Liver (tissue), 9 donors: Measurements from ENCODE around the gene WASL. TPM values are rescaled to one million over a fixed set of nuclear protein-coding genes. Genes with fewer than 3 reads are reported as not detected.

ENCODE experiments used
- DNase-seq: peaks from one replicate; pipeline ENCODE4 v3.0.0-alpha.2; 2017; ENCODE audit warnings: low spot score
- H3K27ac ChIP-seq, 2 donors: one replicate each; pipeline ENCODE4 v1.7.0; 2013; ENCODE audit warnings: inconsistent platforms in 2 of 2, low read length in 2 of 2, control low read depth in 1 of 2, low read depth in 1 of 2, mild to moderate bottlenecking in 1 of 2
- H3K27me3 ChIP-seq, 4 donors: one replicate each; pipeline versions ENCODE4 v1.6.1 to v1.7.0; 2013; ENCODE audit warnings: low read length in 3 of 4, inconsistent platforms in 1 of 4, mild to moderate bottlenecking in 1 of 4, moderate library complexity in 1 of 4; ENCODE audit not compliant: control insufficient read depth in 4 of 4, insufficient read depth in 4 of 4
- H3K36me3 ChIP-seq, 4 donors: one replicate each; pipeline versions ENCODE4 v1.6.1 to v1.7.0; 2013; ENCODE audit warnings: low read length in 3 of 4, mild to moderate bottlenecking in 3 of 4, low read depth in 1 of 4, moderate library complexity in 1 of 4; ENCODE audit not compliant: control insufficient read depth in 4 of 4, insufficient read depth in 3 of 4
- H3K4me1 ChIP-seq, 4 donors: one replicate each; pipeline versions ENCODE4 v1.6.1 to v1.7.0; 2013; ENCODE audit warnings: low read length in 3 of 4, mild to moderate bottlenecking in 3 of 4, moderate library complexity in 1 of 4; ENCODE audit not compliant: control insufficient read depth in 4 of 4, insufficient read depth in 4 of 4
- H3K4me3 ChIP-seq, 3 donors: one replicate each; pipeline versions ENCODE4 v1.6.1 to v1.7.0; 2013; ENCODE audit warnings: low read length in 3 of 3, control low read depth in 1 of 3, low read depth in 1 of 3, mild to moderate bottlenecking in 1 of 3
- H3K9ac ChIP-seq, 2 donors: one replicate each; pipeline ENCODE4 v1.7.0; 2013; ENCODE audit warnings: low read length in 2 of 2, mild to moderate bottlenecking in 2 of 2, moderate library complexity in 2 of 2, control low read depth in 1 of 2, low read depth in 1 of 2
- H3K9me3 ChIP-seq, 4 donors: one replicate each; pipeline versions ENCODE4 v1.6.1 to v1.7.0; 2013; ENCODE audit warnings: low read length in 3 of 4; ENCODE audit not compliant: control insufficient read depth in 4 of 4
- ATF3 ChIP-seq: IDR thresholded peaks from 2 replicates; pipeline ENCODE4 v1.6.1; 2016; ENCODE audit warnings: antibody characterized with exemption
- CTCF ChIP-seq: fragments of 150-350 bp; IDR thresholded peaks from 2 replicates; pipeline ENCODE4 v1.5.1; 2017; ENCODE audit warnings: improper control_type of control experiment, low read depth, low read length; ENCODE audit not compliant: missing input control
- FOXA1 ChIP-seq: IDR thresholded peaks from 2 replicates; pipeline ENCODE4 v1.6.1; 2016; ENCODE audit warnings: antibody characterized with exemption
- GABPA ChIP-seq, 2 donors: IDR thresholded peaks in 1 of 2; conservative IDR thresholded peaks in 1 of 2; 2 replicates each; pipeline ENCODE4 v1.6.1; 2016; ENCODE audit warnings: antibody characterized with exemption in 2 of 2, mild to moderate bottlenecking in 1 of 2, moderate library complexity in 1 of 2
- HNF4A ChIP-seq, 2 donors: conservative IDR thresholded peaks; 2 replicates each; pipeline ENCODE4 v1.6.1; 2016; ENCODE audit warnings: antibody characterized with exemption in 2 of 2, mild to moderate bottlenecking in 2 of 2
- HNF4G ChIP-seq: IDR thresholded peaks from 2 replicates; pipeline ENCODE4 v1.6.1; 2016; ENCODE audit warnings: antibody characterized with exemption
- JUND ChIP-seq, 2 donors: IDR thresholded peaks; 2 replicates each; pipeline ENCODE4 v1.6.1; 2016; ENCODE audit warnings: antibody characterized with exemption in 2 of 2
- NR2F2 ChIP-seq: IDR thresholded peaks from 2 replicates; pipeline ENCODE4 v1.6.1; 2016; ENCODE audit warnings: antibody characterized with exemption
- RAD21 ChIP-seq, 2 donors: IDR thresholded peaks; 2 replicates each; pipeline ENCODE4 v1.6.1; 2016; ENCODE audit warnings: antibody characterized with exemption in 2 of 2, mild to moderate bottlenecking in 2 of 2
- REST ChIP-seq: IDR thresholded peaks from 2 replicates; pipeline ENCODE4 v1.6.1; 2016; ENCODE audit warnings: antibody characterized with exemption, mild to moderate bottlenecking
- RXRA ChIP-seq, 2 donors: IDR thresholded peaks; 2 replicates each; pipeline ENCODE4 v1.6.1; 2017 to 2018; ENCODE audit warnings: antibody characterized with exemption in 2 of 2, mild to moderate bottlenecking in 1 of 2
- YY1 ChIP-seq: IDR thresholded peaks from 2 replicates; pipeline ENCODE4 v1.6.1; 2016; ENCODE audit warnings: antibody characterized with exemption, mild to moderate bottlenecking
- ZBTB33 ChIP-seq: IDR thresholded peaks from 2 replicates; pipeline ENCODE4 v1.6.1; 2016; ENCODE audit warnings: antibody characterized with exemption
- WGBS: extraction: QIAGEN DNeasy Blood & Tissue Kit; methylation state at CpG from one replicate; pipeline ENCODE4 v1.1.7; 2013; 5-methylcytosine and 5-hydroxymethylcytosine counted together
- polyA plus RNA-seq, 2 donors: library from polyadenylated mRNA; stranded (reverse) in 1 of 2; unstranded in 1 of 2; fragments of 200-250 nt in 1 of 2; fragments of >200 nt in 1 of 2; fragmentation: Nextera tagmentation in 1 of 2; extraction: Ambion mirVana in 1 of 2; gene quantifications; one replicate each; pipeline versions ENCODE4 v1.2.1 to v1.2.3, GENCODE V29; 2013 to 2015
- total RNA-seq, 2 donors: library from RNA; depleted of rRNA; stranded (reverse); fragments of >200 nt; gene quantifications; one replicate each; pipeline ENCODE4 v1.2.3, GENCODE V29; 2014
- TF ChIP-seq, protein P1 (sequence below): IDR thresholded peaks from 2 replicates; pipeline ENCODE4 v1.6.1; 2016; ENCODE audit warnings: antibody characterized with exemption
- donor health status: healthy.
- donor health status: healthy.
- donor health status: healthy.
- donor health status: healthy.
- donor health status: healthy.

Gene WASL
- total and polyA plus RNA-seq, 4 donors: 12.9 to 20.7 (median 18.1) TPM

GRCh38 chr7:123650595-123650994 lies 98.2 kb downstream of the WASL start:
- 83% methylated on average over 2 of the region's 2 CpGs for WGBS

More at GRCh38 chr7:123650595-123650994, 98.2 kb downstream of the WASL start:
- Histone ChIP-seq H3K27ac (no peak overlapping the region), H3K9ac (no peak overlapping the region), H3K9me3 (no peaks in the 10 kb centered on the region), H3K27me3 (no peaks in the 10 kb centered on the region), H3K36me3 (no peaks in the 10 kb centered on the region), H3K4me3 (no peak overlapping the region), H3K4me1 (peaks cover 0 to 5% (median 0%) of the 10 kb centered on the region in 4 donors)
- TF ChIP-seq FOXA1 (no peak), JUND (IDR thresholded peaks at IDR 0.05) (no peak), NR2F2 (no peak), HNF4A (conservative IDR thresholded peaks at IDR 0.05) (no peak), GABPA (IDR thresholded peaks at IDR 0.05 in 1 of 2, conservative IDR thresholded peaks at IDR 0.05 in 1 of 2) (no peak), ZBTB33 (no peak), RAD21 (IDR thresholded peaks at IDR 0.05) (no peak), ATF3 (no peak), REST (no peak), HNF4G (no peak), RXRA (IDR thresholded peaks at IDR 0.05) (no peak), YY1 (no peak), CTCF (no peak)
- TF ChIP-seq, protein P1, sequence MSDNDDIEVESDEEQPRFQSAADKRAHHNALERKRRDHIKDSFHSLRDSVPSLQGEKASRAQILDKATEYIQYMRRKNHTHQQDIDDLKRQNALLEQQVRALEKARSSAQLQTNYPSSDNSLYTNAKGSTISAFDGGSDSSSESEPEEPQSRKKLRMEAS: no peak
- no peak for DNase-seq
